GM18499 (cell line): ENCODE results near the gene HOXA10.

Source experiments
- ATAC-seq: cut with Tn5 transposase; IDR thresholded peaks from one replicate; pipeline ENCODE4 v1.9.1; 2021; ENCODE audit warnings: moderate number of reproducible peaks; ENCODE audit not compliant: insufficient read depth, unreplicated experiment

Gene HOXA10

GRCh38 chr7:27157702-27158431 is 16.3 kb downstream of the HOXA10 start:
- no peak for ATAC-seq

DNA sequence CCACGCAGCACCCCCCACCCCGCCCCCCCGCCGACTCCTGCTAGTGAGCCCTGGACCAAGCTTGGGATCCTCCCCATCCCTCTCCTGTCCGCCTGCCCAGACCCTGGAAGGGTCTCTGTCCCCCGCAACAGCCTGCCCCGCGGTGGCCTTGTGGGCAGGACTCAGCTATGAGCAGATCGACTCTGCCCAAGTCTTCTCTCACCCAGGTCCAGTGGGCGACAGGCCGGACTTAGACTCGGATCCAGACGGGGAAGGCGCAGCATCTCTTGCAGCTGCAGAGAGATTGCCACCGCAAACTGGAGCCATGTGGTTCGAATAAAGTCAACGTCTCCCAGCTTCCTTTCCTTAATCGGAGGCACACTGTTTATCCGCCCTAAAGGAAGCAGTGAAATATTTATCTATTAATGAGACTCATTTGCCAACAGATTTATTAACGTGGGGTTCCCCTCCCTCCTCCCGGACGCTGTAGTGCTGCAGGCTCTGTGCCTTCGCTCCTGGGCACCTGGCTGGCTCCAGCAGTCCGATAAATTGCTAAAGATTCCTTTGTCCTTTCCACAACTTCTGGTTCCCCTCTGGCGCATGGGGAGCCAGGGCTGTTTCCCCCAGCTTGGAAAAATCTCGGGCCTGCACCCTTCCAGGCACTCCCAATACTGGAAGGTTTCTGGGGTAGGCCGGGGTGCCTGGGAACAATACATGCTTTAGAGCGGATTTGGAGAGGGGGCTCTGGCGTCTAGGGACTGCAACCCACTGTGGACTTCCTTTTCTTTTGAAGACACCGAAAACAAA is 17.0 kb downstream of the HOXA10 start:
- no peak for ATAC-seq

DNA sequence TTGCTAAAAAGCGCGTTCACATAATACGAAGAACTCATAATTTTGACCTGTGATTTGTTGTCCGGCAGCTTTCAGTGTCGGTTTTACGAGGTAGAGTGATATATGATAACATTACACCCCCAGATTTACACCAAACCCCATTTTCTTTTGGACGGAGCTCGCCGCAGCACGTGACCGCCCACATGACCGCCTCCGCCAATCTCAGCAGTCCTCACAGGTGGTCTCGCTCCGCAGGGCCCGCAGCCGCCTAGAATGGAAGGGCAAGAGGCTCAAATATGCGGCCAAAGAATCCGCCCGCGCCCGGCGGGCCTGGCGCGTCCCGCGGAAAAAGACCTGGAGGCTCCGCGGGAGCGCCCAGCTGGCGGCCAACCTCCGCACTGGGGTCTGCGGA is 17.6 kb downstream of the HOXA10 start, which contains the start of gene HOXA7:
HOXA7 (minus strand) TSS at position 168 of the 391 bp plus-strand sequence; CDS start at position 38, 130 bp downstream.
- ATAC-seq = no peak

- ATAC-seq = no peak
These were observed 18.2 kb downstream of the HOXA10 start for GRCh38 chr7:27155816-27156507.

DNA sequence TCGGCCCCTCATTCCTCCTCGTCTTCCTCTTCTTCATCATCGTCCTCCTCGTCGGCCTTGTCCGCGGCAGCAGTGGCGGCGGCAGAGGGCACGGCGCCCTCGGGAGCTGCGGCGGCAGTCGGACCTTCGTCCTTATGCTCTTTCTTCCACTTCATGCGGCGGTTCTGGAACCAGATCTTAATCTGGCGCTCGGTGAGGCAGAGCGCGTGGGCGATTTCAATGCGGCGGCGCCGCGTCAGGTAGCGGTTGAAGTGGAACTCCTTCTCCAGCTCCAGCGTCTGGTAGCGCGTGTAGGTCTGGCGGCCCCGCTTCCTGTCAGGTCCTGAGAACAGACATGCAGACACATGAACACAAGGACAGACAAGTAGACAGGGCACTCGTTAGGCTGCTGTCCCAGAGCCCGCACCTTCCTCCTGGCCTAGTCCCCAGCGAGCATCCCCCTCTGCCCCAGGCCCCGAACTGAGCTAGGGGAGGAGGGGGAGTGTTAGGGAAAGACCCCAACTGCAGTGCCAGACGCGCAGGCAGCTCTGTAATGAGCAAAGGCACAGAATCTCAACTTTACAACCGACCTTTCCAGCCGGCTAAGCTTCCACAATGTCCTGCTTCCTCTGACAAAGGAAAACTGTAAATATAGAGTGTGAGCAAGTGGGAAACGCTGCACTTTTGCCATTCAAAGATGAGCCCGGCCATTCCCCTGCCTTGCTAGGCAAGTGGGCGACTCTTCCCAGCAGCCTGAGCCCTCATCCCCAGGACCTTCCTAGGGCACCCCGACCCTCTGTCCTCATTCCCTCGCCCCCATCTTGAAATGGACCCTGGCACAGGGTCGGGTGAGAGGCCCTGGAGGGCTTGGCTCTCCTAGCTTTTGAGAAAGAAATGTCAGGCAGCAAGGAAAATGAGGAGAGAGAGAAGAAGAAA is 19.0 kb downstream of the HOXA10 start:
- no peak for ATAC-seq

DNA sequence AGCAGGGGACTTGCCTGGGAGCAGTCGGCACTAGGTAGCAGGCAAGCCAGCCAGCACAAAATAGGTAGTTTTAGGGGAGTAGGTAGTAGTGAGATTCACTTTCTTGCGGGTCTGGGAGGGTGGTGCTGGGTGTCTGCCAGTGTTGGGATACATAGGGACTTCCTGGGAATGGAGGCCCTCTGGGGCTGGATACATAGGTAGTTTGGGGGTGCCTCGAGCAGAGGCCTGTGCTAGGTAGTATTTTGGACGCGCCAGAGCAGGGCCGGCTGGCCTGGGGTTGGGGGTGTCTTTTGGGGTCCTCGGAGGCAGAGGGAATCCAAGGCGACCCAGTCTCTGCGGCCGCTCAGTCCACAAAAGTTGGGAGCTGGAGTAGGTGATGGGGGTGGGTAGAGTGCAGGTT is 19.8 kb downstream of the HOXA10 start:
- ATAC-seq = no peak

- no peak for ATAC-seq
These were observed 20.6 kb downstream of the HOXA10 start for GRCh38 chr7:27153526-27153925.

DNA sequence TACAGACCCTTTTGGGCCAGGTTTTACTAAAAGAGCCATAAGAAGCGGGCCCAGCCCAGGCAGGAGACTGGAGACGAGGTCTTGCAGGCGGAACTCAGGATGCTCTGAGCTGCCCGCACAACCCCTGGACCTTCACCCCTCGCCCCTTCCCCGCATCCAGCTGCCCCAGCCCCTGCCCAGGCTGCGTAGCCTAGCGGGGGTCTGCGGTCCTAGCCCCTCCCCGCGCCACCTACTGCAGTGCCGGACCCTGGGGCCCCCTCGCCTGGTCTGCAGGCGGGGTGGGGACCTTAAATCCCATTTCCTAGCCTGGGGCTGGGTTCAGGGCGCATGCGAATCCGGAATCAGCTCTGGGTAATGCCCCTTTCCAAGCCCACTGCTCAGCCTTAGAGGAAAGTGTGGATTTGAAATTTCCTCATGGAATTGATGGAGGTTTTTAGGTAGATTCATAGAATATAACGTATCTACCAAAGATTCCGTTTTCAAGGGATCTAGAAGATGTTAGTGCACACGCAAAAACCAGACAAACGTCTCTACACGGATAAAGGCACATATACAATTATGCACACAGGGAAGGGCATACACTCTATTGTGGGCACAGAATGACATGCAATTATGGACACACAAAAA is 21.2 kb downstream of the HOXA10 start:
- ATAC-seq = no peak

DNA sequence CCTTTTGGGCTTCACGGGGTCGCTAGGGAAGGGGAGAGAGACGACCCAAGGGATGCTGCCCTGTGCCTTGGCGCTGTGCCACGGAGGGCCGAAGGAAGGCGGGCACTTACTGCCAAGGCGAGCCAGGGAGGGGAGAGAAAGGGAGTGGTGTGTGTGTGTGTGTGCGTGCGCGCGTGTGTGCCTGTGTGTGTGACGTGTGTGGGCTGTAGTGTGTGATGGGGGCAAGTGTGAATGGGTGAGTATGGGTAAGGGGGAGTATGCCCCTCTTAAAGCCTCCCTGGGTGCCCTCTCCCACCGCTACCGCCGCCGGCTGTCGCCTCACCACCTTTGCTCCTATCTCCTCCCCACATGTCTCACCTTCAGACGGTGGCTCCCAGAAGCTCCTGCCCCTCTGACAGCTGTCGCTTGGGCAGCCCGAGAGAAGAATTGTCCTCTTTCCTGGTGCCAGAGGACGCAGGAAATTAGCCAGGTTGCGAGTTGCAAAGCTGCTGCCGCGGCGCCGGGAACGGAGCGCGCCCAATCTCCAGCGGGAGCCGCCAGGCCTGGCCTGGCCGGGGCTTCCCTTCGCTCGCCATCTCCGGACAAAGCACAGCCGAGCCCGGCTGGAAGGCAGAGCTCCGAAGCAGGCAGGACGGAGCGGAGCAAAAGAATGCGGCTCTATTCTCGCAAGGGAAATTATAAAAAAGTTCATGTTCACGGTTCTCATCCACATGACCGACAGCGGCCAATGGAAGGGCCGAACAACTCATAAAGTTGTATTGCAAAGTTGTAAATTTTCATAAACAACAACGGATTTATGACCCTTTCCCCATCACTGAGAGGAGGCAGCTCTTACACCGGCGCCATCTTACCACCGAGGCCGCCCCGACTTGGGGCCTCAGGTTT is 21.9 kb downstream of the HOXA10 start, which contains the start of gene HOXA3:
HOXA3 (minus strand) TSS at position 653 of the 885 bp plus-strand sequence. CDS start 41,943 bp downstream, outside the sequence.
- no peak for ATAC-seq

DNA sequence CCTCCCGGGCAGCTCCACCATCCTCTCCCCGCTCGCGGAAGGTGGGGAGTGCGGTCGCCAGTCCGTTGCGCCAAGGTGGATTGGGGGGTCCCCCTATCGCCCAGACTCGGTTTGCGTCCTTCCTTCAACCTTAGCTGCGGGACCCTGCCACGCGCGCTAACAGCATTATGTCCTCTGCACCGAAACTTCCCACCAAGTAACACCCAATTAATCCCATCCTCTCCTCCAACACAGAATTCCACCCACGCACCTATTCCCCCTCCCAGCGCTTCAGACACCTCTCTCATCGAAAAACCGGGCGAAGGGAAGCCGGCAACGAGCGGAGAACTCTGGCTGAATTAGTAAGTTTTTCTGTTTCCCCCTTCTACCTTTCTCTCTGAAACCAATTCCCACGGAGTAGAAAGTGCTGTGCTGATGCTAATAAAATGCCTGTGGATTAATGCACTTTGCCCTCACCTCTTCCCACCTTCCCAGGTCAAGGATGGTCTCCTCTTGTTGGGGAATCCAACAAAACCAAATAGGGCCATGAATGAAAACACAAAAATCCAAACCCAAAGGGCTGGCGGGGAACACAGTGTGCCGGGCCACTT is 22.7 kb downstream of the HOXA10 start:
- ATAC-seq = no peak

DNA sequence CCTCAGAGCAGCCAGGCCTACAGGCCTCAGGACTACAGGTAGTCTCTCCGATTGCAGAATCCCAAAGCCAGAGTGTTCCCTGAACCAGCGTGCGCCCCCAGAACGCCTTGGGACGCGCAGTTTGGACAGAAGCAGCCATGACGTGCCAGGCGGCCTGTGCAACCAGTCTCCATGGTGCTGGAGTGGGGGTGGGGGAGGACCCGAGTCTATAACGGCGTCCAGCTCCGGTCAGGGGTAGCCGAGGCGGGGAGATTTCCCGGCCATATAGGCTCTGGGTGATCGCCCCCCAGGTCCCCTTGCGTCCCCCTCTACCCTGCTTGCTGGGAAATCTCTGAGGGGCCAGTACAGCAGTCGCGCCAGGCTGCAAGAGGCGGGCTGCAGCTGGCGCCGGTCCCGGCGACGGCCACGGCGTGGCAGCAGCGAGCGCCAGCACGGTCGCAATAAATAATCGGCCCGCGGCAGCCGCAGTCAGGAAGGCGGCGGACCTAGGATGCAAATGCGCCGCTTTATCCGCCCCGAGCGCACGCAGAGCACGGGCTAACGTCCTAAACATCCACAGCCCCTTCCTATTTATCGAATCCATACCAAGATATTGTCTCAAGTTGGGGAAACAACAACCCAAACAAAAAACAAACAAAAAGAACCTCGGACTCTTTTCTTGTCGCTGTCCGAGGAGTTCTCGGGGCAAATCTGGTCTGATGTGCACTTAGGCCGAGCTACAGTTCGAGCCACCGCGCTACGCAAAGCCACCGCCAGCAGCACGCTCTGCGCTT is 23.4 kb downstream of the HOXA10 start:
- no peak for ATAC-seq

GRCh38 chr7:27149842-27150567 is 24.1 kb downstream of the HOXA10 start:
- no peak for ATAC-seq

GRCh38 chr7:27148756-27149641 is 25.1 kb downstream of the HOXA10 start:
- ATAC-seq = no peak

DNA sequence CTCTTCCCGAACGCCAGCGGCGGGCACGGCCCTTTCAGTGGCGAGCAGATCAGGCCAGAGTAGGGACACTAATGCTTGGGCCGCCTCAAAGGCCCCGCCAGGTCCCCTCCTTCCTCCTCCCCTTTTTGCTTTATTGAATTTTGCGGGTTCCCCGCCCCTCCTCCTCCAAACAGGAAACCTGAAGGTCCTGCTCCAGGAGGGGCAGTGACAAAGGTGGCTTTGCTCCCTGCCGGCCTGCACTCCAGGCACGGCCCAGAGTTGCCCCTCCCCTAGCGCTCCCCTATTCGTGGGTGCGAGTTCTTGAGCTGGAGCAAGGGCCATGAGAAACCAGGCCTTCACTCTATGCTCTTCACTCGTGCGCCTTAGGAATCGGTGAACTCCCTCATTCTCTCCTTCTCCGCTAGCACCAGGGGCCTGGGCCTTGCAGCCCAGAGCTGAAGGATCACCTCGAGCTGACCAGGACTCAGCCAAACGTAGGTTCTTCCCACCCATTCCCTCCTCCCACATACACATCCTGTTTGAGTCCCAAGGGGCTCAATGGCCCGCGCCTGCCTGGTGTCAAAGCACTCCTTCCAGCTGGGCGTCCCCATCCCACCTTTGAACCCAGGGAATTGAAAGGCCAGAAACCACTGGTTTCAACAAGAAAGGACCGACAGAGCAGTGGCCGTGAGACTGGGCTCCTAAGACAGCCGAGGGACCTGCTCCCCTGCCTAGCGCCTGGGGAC is 25.9 kb downstream of the HOXA10 start:
- ATAC-seq = no peak
